ENCODE data around the gene MRPS22. TPM values are rescaled to one million over a fixed set of nuclear protein-coding genes. Genes with fewer than 3 reads are reported as not detected.

MRPS22 gene
- total RNA-seq, 3 donors from 2014 or later = 39.4 to 52.0 (median 46.4) TPM

GRCh38 chr3:139358841-139359562, 15.2 kb downstream of the MRPS22 start:
- Histone ChIP-seq H3K9me3 (no peaks in the 10 kb centered on the region), H3K36me3 (ENCODE audit: low read depth) (peaks cover 17% of the 10 kb centered on the region), H3K4me3 (no peak overlapping the region), H3K4me1 (ENCODE audit: low read depth) (no peaks in the 10 kb centered on the region)
- no peak for DNase-seq
- intact Hi-C loops (cut with DNase I, micrococcal nuclease) = no loop called here
- ATAC-seq = no peak
- TF ChIP-seq CTCF (IDR thresholded peaks at IDR 0.05) = no peak

- ATAC-seq (no peak), DNase-seq (no peak)
- intact Hi-C loops (cut with DNase I, micrococcal nuclease) = no loop called here
- no peak for TF ChIP-seq CTCF (IDR thresholded peaks at IDR 0.05)
- Histone ChIP-seq H3K4me3 (no peak overlapping the region), H3K4me1 (ENCODE audit: low read depth) (no peaks in the 10 kb centered on the region), H3K9me3 (no peaks in the 10 kb centered on the region), H3K36me3 (ENCODE audit: low read depth) (peaks cover 11% of the 10 kb centered on the region)
Observed at GRCh38 chr3:139361276-139361675, 17.5 kb downstream of the MRPS22 start.

GRCh38 chr3:139364549-139364948, 20.7 kb downstream of the MRPS22 start:
- DNase-seq (no peak), ATAC-seq (no peak)
- Histone ChIP-seq H3K9me3 (no peaks in the 10 kb centered on the region), H3K4me3 (no peak overlapping the region), H3K4me1 (ENCODE audit: low read depth) (no peaks in the 10 kb centered on the region), H3K36me3 (ENCODE audit: low read depth) (peaks cover 28% of the 10 kb centered on the region)
- no peak for TF ChIP-seq CTCF (IDR thresholded peaks at IDR 0.05)
- intact Hi-C loops (cut with DNase I, micrococcal nuclease) = no loop called here

GRCh38 chr3:139374099-139374498, 30.3 kb downstream of the MRPS22 start:
- TF ChIP-seq CTCF (IDR thresholded peaks at IDR 0.05) = no peak
- no peak for ATAC-seq
- H3K36me3 ChIP-seq (ENCODE audit: low read depth) = peaks cover 26% of the 10 kb centered on the region
- H3K4me1 ChIP-seq (ENCODE audit: low read depth) = no peaks in the 10 kb centered on the region
- no peak for DNase-seq
- H3K9me3 ChIP-seq = no peaks in the 10 kb centered on the region
- intact Hi-C loops (cut with DNase I, micrococcal nuclease) = no loop called here
- H3K4me3 ChIP-seq = no peak overlapping the region

- no peak for TF ChIP-seq CTCF (IDR thresholded peaks at IDR 0.05)
- ATAC-seq (no peak), DNase-seq (no peak)
Observed at GRCh38 chr3:139377378-139377777, 33.6 kb downstream of the MRPS22 start.

More at GRCh38 chr3:139377378-139377777, 33.6 kb downstream of the MRPS22 start:
- peaks cover 22% of the 10 kb centered on the region for H3K36me3 ChIP-seq (ENCODE audit: low read depth)
- intact Hi-C loops (cut with DNase I, micrococcal nuclease) = no loop called here
- no peak overlapping the region for H3K4me3 ChIP-seq
- H3K4me1 ChIP-seq (ENCODE audit: low read depth) = no peaks in the 10 kb centered on the region
- H3K9me3 ChIP-seq = no peaks in the 10 kb centered on the region
